Activated CD8-positive, alpha-beta memory T cell treated with anti-CD3 and anti-CD28 coated beads for 36 hours (primary cell): ENCODE data around the gene ACVR2B. TPM values are rescaled to one million over a fixed set of nuclear protein-coding genes. Genes with fewer than 3 reads are reported as not detected.
"Not testable (repeated sequence)": the region's sequence is repeated elsewhere in the genome, so short reads cannot be mapped to it uniquely, and the experiment has no call there.

Experiments used
- CTCF ChIA-PET: fragments of 350-600 bp; sonication (Branson Sonifier 250); formaldehyde crosslinking; loops from one replicate; lab custom pipeline; 2021; ENCODE audit warnings: antibody characterized with exemption; lab: Charles Lee
- POLR2A ChIA-PET: fragments of 350-600 bp; sonication (Branson Sonifier 250); formaldehyde crosslinking; loops from one replicate; lab custom pipeline; 2021; ENCODE audit warnings: antibody characterized with exemption; lab: Charles Lee
- total RNA-seq, 2 experiments: library from RNA; stranded (reverse); gene quantifications; one replicate each; pipeline ENCODE4 v1.2.3, GENCODE V29; 2021

The ACVR2B gene
- total RNA-seq: 1 to 10 TPM; 6.6 to 7.1 TPM

DNA sequence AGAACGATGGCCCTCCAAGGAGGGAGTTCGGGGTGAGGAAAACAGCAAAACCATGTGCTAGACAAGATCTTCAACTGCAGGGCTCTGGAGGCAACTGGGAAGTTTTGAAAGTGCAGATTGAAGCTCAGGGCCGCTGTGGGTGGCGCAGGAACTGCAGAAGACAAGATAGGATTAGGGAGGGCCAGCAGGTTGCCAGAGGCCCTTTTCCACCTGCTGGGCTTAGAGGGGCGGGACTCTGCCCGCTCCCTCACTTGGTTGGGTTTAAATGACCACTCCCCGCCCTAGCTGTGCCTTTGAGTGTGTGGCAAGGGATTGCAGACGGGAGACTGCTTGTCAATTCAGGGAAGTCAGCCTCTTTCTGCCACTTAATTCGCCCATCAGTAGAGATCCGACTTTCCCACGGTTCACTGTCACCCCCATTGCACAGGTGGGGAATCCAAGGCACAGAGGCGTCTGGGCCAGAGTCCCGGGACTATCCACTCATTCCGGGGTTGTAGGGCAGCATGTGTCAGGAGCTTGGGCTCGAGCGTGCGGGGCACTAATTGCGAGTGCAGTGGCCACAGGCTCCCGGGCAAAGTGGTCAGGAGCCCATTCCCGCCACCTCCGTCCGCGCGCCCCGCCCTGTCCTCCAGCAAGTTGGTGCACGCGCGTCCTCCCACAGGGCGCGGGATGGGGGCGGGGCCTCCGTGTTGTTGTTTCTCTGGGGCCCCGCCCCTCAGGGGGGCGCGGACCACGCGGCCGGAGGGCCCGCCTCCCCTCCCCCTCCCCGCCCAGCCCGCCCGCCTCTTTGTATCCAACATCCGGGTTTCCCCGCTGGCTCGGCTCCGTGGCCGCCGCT lies at the start of gene ACVR2B:
TSS of gene ACVR2B (plus strand) at position 816 of the 838 bp plus-strand sequence. CDS start 433 bp downstream, outside the sequence.
- ChIA-PET CTCF (no interaction called here), POLR2A (no interaction called here)

DNA sequence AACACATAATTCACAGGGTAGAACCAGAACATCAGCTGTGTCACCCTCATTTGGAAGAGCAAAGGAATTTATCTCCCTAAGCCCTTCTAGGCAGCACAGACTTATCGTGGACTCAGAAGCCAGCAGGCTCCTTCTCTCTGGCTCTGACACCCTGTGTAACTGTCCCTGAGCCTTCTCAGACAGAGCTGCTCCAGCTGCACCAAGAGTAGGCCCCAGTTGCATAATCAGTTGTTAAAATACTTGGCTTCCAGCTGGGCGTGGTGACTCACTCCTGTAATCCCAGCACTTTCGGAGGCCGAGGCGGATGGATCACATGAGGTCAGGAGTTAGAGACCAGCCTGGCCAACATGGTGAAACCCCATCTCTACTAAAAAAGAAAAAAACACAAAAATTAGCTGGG lies 49.4 kb upstream of the ACVR2B start:
- CTCF ChIA-PET: no interaction called here
- POLR2A ChIA-PET: no interaction called here

DNA sequence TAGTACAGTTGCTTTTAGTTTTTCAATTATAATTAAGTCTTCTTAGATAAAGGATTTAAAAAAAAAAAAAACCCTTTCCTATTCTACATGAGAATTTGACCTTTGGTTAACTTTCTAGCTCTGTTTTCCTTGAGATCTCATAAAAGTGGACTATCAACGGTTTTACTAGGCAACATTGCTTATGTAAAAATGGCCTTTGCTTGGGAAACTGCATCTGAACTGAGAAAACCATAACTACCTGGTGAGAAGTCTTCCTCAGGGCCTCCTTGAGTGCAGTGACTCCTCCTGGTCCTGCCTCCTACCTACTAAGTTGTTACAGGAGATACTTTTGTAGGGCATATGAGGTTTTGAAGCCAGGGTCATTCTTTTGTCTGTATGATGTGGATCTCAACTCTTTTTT lies 42.1 kb upstream of the ACVR2B start:
- CTCF ChIA-PET: no interaction called here
- POLR2A ChIA-PET: no interaction called here

DNA sequence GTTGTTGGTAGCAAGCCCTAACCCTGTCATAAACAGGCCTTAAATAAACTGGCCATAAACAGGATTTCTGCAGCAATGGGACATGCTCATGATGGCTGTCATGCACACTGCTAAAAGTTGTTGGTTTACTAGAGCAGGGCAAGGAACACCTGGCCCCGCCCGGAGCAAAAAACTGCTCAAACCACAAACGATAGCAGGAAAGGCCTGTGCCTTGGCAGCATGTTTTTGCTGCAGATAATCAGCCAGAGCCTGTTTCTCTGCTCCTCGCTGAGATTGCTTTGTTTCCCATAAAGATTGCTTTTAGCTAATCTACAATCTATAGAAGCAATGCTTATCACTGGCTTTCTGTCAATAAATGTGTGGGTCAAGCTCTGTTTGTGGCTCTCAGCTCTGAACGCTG lies 32.9 kb upstream of the ACVR2B start:
- CTCF ChIA-PET: not testable (repeated sequence)

DNA sequence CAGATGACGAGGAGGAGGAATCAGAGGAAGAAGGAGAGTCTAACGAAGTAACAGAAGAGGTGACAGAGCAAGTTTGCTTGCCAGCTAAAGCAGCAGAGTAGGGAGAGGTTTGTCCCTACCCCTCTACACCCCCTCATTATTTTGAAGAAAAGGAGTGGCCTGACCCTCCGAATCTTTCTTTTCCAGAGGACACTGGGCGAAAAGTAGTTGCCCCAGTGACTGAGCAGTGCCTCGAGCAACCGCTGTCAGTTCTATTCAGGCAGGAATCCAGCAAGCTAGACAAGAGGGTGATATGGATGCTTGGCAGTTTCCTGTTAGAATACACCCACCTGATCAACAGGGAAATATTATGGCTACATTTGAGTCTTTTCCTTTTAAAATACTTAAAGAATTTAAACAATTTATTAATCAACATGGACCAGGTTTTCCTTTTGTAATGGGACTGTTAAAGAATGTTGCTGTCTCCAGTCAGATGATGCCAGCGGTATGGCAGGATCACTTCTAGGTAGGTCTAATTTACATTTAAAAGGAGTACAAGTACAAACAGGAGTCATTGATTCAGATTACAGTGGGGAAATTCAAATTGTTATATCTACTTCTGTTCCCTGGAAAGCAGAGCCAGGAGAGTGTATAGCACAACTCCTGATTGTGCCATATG lies 31.9 kb upstream of the ACVR2B start:
- ChIA-PET CTCF (no interaction called here), POLR2A (no interaction called here)

More for the DNA sequence above, 32.9 kb upstream of the ACVR2B start:
- POLR2A ChIA-PET: not testable (repeated sequence)

DNA sequence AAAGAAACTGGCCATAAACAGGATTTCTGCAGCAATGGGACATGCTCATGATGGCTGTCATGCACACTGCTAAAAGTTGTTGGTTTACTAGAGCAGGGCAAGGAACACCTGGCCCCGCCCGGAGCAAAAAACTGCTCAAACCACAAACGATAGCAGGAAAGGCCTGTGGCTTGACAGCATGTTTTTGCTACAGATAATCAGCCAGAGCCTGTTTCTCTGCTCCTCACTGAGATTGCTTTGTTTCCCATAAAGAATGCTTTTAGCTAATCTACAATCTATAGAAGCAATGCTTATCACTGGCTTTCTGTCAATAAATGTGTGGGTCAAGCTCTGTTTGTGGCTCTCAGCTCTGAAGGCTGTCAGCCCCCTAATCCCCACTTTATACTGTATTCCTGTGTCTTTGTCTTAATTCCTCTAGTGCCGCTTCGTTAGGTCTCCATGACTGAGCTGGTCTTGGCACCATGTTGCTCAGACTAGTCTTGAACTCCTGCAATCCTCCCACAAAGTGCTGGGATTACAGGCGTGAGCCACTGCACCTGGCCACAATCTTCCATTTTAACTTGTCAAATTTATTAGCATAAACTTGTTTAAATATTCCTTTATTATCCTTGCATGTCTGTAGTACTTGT lies 26.8 kb upstream of the ACVR2B start:
- CTCF ChIA-PET, POLR2A ChIA-PET: not testable (repeated sequence)

DNA sequence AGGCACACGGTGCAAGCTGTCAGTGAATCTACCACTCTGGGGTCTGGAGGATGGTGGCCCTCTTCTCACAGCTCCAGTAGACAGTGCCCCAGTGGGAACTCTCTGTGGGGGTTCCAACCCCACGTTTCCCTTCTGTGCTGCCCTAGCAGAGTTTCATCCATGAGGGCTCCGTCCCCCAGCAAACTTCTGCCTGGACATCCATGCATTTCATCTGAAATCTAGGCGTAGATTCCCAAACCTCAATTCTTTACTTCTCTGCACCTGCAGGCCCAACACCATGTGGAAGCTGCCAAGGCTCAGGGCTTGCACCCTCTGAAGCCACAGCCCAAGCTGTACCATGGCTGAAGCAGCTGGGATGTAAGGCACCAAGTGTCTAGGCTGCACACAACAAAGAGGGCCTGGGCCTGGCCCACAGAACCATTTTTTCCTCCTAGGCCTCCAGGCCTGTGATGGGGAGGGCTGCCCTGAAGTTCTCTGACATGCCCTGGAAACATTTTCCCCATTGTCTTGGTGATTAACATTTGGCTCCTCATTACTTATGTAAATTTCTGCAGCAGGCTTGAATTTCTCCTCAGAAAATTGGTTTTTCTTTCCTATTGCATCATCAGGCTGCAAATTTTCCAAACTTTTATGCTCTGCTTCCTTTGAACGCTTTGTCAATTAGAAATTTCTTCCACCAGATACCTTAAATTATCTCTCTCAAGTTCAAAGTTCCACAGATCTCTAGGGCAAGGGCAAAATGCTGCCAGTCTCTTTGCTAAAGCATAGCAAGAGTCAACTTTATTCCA lies 20.6 kb upstream of the ACVR2B start:
- CTCF ChIA-PET, POLR2A ChIA-PET: not testable (repeated sequence)

DNA sequence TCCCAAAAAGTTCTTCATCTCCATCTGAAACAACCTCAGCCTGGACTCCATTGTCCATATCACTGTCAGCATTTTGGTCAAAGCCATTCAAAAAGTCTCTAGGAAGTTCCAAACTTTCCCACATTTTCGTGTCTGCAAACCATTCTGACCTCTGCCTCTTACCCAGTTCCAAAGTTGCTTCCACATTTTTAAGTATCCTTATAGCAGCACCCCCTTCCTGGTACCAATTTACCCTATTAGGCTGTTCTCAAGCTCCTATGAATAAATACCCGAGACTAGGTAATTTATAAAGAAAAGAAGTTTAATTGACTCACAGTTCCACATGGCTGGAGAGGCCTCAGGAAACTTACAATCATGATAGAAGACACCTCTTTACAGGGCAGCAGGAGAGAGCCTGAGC lies 20.0 kb upstream of the ACVR2B start:
- POLR2A ChIA-PET, CTCF ChIA-PET: not testable (repeated sequence)

DNA sequence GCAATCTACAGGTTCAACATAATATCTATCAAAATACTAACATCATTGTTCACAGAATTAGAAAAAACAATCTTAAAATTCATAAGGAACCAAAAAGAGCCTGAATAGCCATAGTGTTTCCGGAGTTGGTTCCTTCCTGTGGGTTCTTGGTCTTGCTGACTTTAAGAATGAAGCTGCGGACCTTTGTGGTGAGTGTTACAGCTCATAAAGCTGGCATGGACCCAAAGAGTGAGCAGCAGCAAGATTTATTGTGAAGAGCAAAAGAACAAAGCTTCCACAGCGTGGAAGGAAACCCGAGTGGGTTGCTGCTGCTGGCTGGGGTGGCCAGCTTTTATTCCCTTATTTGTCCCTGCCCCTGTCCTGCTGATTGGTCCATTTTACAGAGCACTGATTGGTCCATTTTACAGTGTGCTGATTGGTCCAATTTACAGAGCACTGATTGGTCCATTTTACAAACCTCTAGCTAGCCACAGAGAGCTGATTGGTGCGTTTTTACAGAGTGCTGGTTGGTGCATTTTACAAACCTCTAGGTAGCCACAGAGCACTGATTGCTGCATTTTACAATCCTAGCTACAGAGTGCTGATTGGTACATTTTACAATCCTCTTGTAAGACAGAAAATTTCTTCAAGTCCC lies 15.1 kb upstream of the ACVR2B start:
- POLR2A ChIA-PET, CTCF ChIA-PET: not testable (repeated sequence)

DNA sequence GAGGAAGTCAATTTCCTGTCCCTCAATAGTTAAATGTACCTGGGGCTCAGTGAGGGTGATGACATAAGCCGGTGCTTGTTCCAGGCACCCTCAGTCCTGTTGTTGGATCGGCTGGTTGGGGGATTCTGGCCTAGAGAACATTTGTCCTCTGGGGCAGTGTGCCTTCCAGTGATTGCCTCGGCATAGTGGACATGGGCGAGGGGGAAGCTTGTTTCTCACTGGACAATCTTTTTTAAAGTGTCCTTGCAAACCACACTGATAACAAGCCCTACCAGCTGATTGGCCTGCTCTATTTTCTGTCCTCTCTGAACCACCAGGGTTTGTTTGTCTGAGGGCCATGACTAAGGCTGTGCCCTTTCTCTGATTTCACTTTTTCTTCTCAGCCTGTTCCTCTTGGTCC lies 10.5 kb upstream of the ACVR2B start:
- POLR2A ChIA-PET: not testable (repeated sequence)
- CTCF ChIA-PET: interaction anchor here (0.7 kb wide), 1 partner anchor 37 kb away, joined by 6 read pairs; no protein-coding TSS in a partner anchor

DNA sequence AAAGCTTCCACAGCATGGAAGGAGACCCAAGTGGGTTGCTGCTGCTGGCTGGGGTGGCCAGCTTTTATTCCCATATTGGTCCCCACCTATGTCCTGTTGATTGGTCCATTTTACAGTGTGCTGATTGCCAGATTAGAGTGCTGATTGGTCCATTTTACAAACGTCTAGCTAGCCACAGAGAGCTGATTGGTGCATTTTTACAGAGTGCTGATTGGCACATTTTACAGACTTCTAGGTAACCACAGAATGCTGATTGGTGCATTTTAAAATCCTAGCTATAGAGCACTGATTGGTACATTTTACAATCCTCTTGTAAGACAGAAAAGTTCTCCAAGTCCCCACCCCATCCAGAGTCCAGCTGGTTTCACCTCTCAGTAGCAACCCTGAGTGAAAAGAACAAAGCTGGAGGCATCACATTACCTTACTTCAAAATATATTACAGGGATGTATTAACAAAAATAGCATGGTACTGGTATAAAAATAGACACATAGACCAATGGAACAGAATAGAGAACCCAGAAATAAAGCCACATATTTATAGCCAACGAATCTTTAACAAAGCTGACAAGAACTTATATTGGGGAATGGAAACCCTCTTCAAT lies 7.5 kb upstream of the ACVR2B start:
- ChIA-PET POLR2A (no interaction called here), CTCF (no interaction called here)

DNA sequence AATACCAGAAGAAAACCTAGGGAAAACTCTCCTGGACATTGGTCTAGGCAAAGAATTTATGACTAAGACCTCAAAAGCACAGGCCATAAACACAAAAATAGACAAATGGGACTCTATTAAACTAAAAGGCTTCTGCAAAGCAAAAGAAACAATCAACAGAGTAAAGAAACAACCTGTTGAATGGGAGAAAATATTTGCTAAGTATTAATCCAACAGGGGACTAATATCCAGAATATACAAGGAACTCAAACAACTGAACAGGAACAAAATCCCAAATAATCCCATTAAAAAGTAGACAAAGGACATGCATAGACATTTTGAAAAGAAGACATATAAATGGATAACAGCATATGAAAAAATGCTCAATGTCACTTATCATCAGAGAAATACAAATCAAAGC lies 6.9 kb upstream of the ACVR2B start:
- POLR2A ChIA-PET: no interaction called here
- CTCF ChIA-PET: no interaction called here

DNA sequence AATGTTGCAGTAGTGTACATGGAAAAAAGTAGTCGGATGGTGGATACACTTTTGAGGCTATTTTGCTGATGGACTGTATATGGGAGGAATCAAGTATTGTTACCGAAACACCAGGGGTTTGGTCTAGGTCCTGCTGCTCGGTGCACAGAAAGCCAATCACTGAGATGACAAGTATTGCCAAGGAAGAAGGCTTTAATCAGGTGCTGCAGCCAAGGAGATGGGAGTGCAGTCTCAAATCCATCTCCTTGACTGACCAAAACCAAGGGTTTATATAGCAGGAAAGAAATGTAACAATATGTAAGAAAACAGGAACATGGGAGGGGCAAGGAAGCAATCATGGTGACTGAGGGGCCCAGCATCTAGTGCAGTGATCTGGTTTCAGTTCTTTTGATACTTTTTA lies 2.8 kb upstream of the ACVR2B start:
- POLR2A ChIA-PET: no interaction called here
- CTCF ChIA-PET: no interaction called here

DNA sequence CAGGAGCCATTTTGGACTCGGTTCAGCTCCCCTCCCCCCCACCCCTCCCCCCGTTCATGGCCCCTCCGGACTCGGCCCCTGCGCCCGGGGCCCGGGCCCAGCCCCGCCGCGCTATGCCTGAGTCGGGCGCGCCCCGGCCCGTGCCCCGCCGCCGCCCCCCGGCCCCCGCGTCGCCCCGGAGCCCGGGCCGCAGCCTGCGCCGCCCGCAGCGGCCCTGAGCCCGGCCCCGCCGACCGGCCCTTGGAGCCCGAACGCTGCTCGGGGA lies 155 bp downstream of the ACVR2B start:
- POLR2A ChIA-PET: no interaction called here
- CTCF ChIA-PET: no interaction called here

DNA sequence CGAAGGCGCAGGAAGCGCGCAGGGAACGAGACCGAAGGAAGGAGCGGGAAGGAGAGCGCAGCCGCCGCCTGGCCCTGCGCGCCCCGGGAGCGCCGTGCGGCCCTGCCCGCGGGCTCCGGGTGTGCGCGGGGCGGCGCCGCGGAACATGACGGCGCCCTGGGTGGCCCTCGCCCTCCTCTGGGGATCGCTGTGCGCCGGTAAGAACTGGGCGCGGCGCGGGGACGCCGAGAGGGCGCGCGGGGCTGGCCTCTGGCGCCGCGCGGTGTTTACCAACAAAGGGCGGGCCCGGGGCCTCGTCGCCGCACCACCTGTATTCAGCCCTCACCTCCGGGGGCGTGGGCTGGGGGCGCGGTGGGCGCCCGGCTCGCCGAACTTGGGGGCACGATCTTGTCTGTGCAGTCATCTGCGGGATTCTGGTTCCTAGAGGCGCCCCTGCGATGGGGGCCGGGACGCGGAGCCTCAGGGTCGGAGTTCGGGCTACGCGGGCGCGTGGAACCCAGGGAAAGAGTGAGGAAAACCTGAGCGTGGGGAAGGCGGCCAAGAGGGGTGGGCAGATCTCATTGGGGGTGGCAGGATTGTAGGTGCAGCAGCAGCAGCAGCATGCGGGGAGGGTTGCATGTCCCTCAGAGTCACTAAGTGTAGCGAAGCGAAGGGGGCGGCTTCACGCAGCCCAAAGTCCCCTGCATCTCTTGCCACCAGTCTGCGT lies 641 bp downstream of the ACVR2B start:
- CTCF ChIA-PET: interaction anchor here (1.7 to 2.4 kb wide), 2 partner anchors 25 to 108 kb away, joined by 11 to 15 read pairs; partner anchors contain the start of gene XYLB
- POLR2A ChIA-PET: no interaction called here

DNA sequence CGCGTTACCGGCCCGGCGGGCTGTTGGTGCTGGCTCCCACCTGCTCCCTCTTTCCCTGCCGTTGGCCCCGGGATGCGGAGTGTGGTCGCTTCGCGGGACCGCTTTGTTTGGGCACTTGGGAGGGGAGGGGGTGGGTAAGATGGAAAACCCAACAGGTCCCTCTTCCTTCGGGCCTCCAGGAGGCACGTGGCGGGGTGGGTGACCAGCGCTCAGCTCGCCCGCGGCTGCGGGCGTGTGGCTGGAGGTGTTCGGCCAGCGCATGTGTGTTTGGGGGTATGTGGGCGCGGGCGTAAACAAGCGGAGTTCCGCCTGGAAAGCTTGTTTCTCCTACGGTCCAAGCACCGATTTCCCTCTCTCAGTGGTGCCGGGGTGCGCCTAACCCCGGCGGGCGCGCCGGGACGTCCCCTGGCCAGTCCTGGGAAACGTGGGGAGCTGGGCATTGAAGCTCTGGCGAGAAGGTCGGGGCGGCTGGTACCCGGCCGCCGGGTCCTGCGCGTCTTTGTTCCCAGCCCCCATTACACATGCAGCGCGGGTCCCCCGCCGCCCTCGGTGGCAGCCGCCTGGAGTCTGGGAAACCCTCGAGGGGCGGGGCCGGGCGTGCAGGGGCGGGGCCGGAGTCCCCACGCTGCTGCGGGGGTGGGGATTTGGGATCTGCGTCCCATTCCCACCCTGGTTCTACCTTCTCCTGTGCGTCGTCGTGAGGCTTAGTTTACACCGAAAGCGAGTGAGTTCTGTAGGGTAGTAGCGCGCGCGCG lies 1.4 kb downstream of the ACVR2B start:
- ChIA-PET CTCF (interaction anchor here (0.9 to 2.4 kb wide), 3 partner anchors 15 to 109 kb away, joined by 3 to 15 read pairs (median 11); partner anchors contain the start of gene XYLB), POLR2A (interaction anchor here (0.6 to 1.1 kb wide), 3 partner anchors 108 to 481 kb away, joined by 3 to 4 read pairs (median 3); partner anchors contain the start of gene XYLB)
